Liver (tissue), 3 donors: ENCODE data around the gene BCL3.

Experiments used
- CTCF ChIP-seq: fragments of 150-350 bp; IDR thresholded peaks from 2 replicates; pipeline ENCODE4 v1.5.1; 2017; ENCODE audit warnings: improper control_type of control experiment, low read depth, low read length; ENCODE audit not compliant: missing input control
- FOXA2 ChIP-seq: IDR thresholded peaks from 2 replicates; pipeline ENCODE4 v1.6.1; 2016; ENCODE audit warnings: antibody characterized with exemption
- MAX ChIP-seq: IDR thresholded peaks from 2 replicates; pipeline ENCODE4 v1.6.1; 2016; ENCODE audit warnings: antibody characterized with exemption
- NR2F2 ChIP-seq: IDR thresholded peaks from 2 replicates; pipeline ENCODE4 v1.6.1; 2016; ENCODE audit warnings: antibody characterized with exemption
- RAD21 ChIP-seq, 2 donors: IDR thresholded peaks; 2 replicates each; pipeline ENCODE4 v1.6.1; 2016; ENCODE audit warnings: antibody characterized with exemption in 2 of 2, mild to moderate bottlenecking in 2 of 2
- REST ChIP-seq: IDR thresholded peaks from 2 replicates; pipeline ENCODE4 v1.6.1; 2016; ENCODE audit warnings: antibody characterized with exemption, mild to moderate bottlenecking
- SP1 ChIP-seq: IDR thresholded peaks from 2 replicates; pipeline ENCODE4 v1.6.1; 2018; ENCODE audit warnings: antibody characterized with exemption, mild to moderate bottlenecking
- TAF1 ChIP-seq: conservative IDR thresholded peaks from 2 replicates; pipeline ENCODE4 v1.6.1; 2016; ENCODE audit warnings: antibody characterized with exemption, mild to moderate bottlenecking
- TF ChIP-seq, protein P1 (sequence below): IDR thresholded peaks from 2 replicates; pipeline ENCODE4 v1.6.1; 2016; ENCODE audit warnings: antibody characterized with exemption
- donor health status: healthy.
- donor health status: healthy.

- TF ChIP-seq CTCF, result no peak
- TF ChIP-seq, protein P1, sequence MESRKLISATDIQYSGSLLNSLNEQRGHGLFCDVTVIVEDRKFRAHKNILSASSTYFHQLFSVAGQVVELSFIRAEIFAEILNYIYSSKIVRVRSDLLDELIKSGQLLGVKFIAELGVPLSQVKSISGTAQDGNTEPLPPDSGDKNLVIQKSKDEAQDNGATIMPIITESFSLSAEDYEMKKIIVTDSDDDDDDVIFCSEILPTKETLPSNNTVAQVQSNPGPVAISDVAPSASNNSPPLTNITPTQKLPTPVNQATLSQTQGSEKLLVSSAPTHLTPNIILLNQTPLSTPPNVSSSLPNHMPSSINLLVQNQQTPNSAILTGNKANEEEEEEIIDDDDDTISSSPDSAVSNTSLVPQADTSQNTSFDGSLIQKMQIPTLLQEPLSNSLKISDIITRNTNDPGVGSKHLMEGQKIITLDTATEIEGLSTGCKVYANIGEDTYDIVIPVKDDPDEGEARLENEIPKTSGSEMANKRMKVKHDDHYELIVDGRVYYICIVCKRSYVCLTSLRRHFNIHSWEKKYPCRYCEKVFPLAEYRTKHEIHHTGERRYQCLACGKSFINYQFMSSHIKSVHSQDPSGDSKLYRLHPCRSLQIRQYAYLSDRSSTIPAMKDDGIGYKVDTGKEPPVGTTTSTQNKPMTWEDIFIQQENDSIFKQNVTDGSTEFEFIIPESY, result no peak
- TF ChIP-seq REST, result no peak
- TF ChIP-seq RAD21 (IDR thresholded peaks at IDR 0.05), result peak in 1 of 2 donors; percentile 21
- TF ChIP-seq NR2F2, result no peak
- no peak for TF ChIP-seq FOXA2
- TF ChIP-seq MAX, result peak; percentile 17
- no peak for TF ChIP-seq TAF1
- TF ChIP-seq SP1, result peak; percentile 76
Measured at GRCh38 chr19:44740351-44740824, 8.1 kb upstream of the BCL3 start.
